Ovary (tissue), 3 donors: ENCODE results near the gene ABI3.

Source experiments
- EP300 ChIP-seq: sonication (generic); formaldehyde crosslinking; IDR thresholded peaks from one replicate; pipeline ENCODE4 v1.6.1; 2017; ENCODE audit warnings: antibody characterized with exemption
- POLR2A ChIP-seq: fragments of 450-650 bp; IDR thresholded peaks from one replicate; pipeline ENCODE4 v1.6.1; 2017; ENCODE audit warnings: antibody characterized with exemption, mild to moderate bottlenecking, moderate library complexity
- TF ChIP-seq, protein P1 (sequence below), 3 donors: fragments of 450-650 bp in 2 of 3; fragments of 200-600 bp in 1 of 3; IDR thresholded peaks; one replicate each; pipeline versions ENCODE4 v1.5.1 to v1.8.0; 2016 to 2022; ENCODE audit warnings: antibody characterized with exemption in 3 of 3, mild to moderate bottlenecking in 1 of 3
- donor health status: DM: no; HTN: no; CAD: no.

DNA sequence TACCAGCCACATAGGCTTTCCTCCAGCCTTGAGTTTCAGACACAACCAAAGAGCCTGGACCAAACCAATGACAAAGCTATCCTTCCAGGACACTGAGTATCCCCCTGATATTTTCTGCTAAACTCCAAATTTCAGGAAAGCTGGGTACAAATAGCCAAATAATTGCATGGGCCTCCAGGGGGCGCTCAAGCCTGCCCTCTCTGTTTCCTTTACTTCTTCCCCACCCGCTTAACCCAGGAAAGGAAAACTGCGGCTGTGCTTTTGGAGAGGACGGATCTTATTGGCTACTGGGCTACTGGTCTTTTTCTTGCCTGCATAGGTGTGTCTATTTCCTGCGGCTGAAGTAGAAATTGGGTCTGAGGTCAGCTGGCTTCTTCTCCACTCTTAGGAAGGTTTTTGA is 30.2 kb upstream of the ABI3 start:
- TF ChIP-seq POLR2A (no peak), EP300 (no peak)
- TF ChIP-seq, protein P1, sequence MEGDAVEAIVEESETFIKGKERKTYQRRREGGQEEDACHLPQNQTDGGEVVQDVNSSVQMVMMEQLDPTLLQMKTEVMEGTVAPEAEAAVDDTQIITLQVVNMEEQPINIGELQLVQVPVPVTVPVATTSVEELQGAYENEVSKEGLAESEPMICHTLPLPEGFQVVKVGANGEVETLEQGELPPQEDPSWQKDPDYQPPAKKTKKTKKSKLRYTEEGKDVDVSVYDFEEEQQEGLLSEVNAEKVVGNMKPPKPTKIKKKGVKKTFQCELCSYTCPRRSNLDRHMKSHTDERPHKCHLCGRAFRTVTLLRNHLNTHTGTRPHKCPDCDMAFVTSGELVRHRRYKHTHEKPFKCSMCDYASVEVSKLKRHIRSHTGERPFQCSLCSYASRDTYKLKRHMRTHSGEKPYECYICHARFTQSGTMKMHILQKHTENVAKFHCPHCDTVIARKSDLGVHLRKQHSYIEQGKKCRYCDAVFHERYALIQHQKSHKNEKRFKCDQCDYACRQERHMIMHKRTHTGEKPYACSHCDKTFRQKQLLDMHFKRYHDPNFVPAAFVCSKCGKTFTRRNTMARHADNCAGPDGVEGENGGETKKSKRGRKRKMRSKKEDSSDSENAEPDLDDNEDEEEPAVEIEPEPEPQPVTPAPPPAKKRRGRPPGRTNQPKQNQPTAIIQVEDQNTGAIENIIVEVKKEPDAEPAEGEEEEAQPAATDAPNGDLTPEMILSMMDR (IDR thresholded peaks at IDR 0.05) = peak in 1 of 3 donors; percentile 31
